Lung (tissue), 12 donors: ENCODE measurements around the gene KRTAP4-4. TPM values are rescaled to one million over a fixed set of nuclear protein-coding genes. Genes with fewer than 3 reads are reported as not detected.
"Not testable (repeated sequence)": the region's sequence is repeated elsewhere in the genome, so short reads cannot be mapped to it uniquely, and the experiment has no call there.

Source experiments
- ATAC-seq: fragments of 200-7000 bp; cut with Tn5 transposase; one replicate; pipeline ENCODE4 v1.9.1; 2020; ENCODE audit warnings: moderate number of reproducible peaks; ENCODE audit not compliant: insufficient read depth, low FRiP score
- DNase-seq, 3 donors: peaks; one replicate each; pipeline ENCODE4 v3.0.0-alpha.2; 2013 to 2017
- H3K27ac ChIP-seq, 2 donors: one replicate each; pipeline ENCODE4 v1.5.1; 2013; ENCODE audit warnings: mild to moderate bottlenecking in 2 of 2, moderate library complexity in 2 of 2, control low read depth in 1 of 2, inconsistent platforms in 1 of 2, low read depth in 1 of 2, low read length in 1 of 2
- H3K27me3 ChIP-seq, 3 donors: one replicate each; pipeline ENCODE4 v1.5.1; 2013; ENCODE audit warnings: low read length in 2 of 3; ENCODE audit not compliant: control insufficient read depth in 3 of 3, insufficient read depth in 3 of 3
- H3K36me3 ChIP-seq, 4 donors: one replicate each; pipeline ENCODE4 v1.5.1; 2013; ENCODE audit warnings: low read length in 4 of 4, mild to moderate bottlenecking in 1 of 4, moderate library complexity in 1 of 4; ENCODE audit not compliant: control insufficient read depth in 4 of 4, insufficient read depth in 4 of 4
- H3K4me1 ChIP-seq, 5 donors: one replicate each; pipeline ENCODE4 v1.5.1; 2013; ENCODE audit warnings: low read length in 5 of 5, mild to moderate bottlenecking in 2 of 5, moderate library complexity in 1 of 5; ENCODE audit not compliant: control insufficient read depth in 5 of 5, insufficient read depth in 5 of 5
- H3K4me3 ChIP-seq: one replicate; pipeline ENCODE4 v1.5.1; 2013; ENCODE audit warnings: mild to moderate bottlenecking, control low read depth, moderate library complexity
- H3K9ac ChIP-seq, 2 donors: one replicate each; pipeline ENCODE4 v1.5.1; 2013; ENCODE audit warnings: low read length in 2 of 2, control low read depth in 1 of 2; ENCODE audit not compliant: insufficient read depth in 1 of 2
- H3K9me3 ChIP-seq, 4 donors: one replicate each; pipeline ENCODE4 v1.5.1; 2013; ENCODE audit warnings: low read length in 3 of 4, mild to moderate bottlenecking in 1 of 4, moderate library complexity in 1 of 4; ENCODE audit not compliant: control insufficient read depth in 4 of 4, insufficient read depth in 3 of 4
- CTCF ChIP-seq: IDR thresholded peaks from 2 replicates; pipeline ENCODE4 v1.5.1; 2012; ENCODE audit warnings: mild to moderate bottlenecking; ENCODE audit errors: control extremely low read depth, extremely low read depth
- WGBS, 2 donors: extraction: QIAGEN DNeasy Blood & Tissue Kit; methylation state at CpG; one replicate each; pipeline ENCODE4 v1.1.7; 2013; 5-methylcytosine and 5-hydroxymethylcytosine counted together
- polyA plus RNA-seq, 2 donors: library from polyadenylated mRNA; stranded (reverse); fragments of 200-250 nt; gene quantifications; one replicate each; pipeline ENCODE4 v1.2.1, GENCODE V29; 2013
- total RNA-seq, 2 donors: library from RNA; depleted of rRNA in 1 of 2; stranded (reverse); fragments of >200 nt in 1 of 2; gene quantifications; one replicate each; pipeline ENCODE4 v1.2.1, GENCODE V29; 2014 to 2021
- donor health status: control.
- donor health status: control.
- donor health status: Bipolar disorder and iron deficiency.
- donor health status: healthy.
- donor health status: DM: yes; HTN: yes; CAD: no.

KRTAP4-4 gene
- total and polyA plus RNA-seq, 4 donors = not detected

- Histone ChIP-seq H3K9me3 (peaks cover 0 to under 1% (median 0%) of the 10 kb centered on the region in 4 donors), H3K9ac (no peak overlapping the region), H3K27me3 (no peaks in the 10 kb centered on the region), H3K4me3 (no peak overlapping the region), H3K27ac (no peak overlapping the region), H3K36me3 (no peaks in the 10 kb centered on the region), H3K4me1 (no peaks in the 10 kb centered on the region)
- ATAC-seq (no peak), DNase-seq (no peak)
- WGBS, 2 donors = 67 to 83% methylated on average over 1 of the region's 1 CpG
- no peak for TF ChIP-seq CTCF
These were observed 33.2 kb downstream of the KRTAP4-4 start for GRCh38 chr17:41127371-41127770.

GRCh38 chr17:41126412-41126811, 34.1 kb downstream of the KRTAP4-4 start:
- Histone ChIP-seq H3K27me3 (no peaks in the 10 kb centered on the region), H3K4me3 (no peak overlapping the region), H3K9ac (no peak overlapping the region), H3K36me3 (no peaks in the 10 kb centered on the region), H3K9me3 (peaks cover 0 to 3% (median 0%) of the 10 kb centered on the region in 4 donors), H3K27ac (no peak overlapping the region), H3K4me1 (no peaks in the 10 kb centered on the region)
- WGBS, 2 donors = 81 to 89% methylated on average over 3 of the region's 3 CpGs
- DNase-seq = no peak
- no peak for ATAC-seq
- no peak for TF ChIP-seq CTCF

- no peak for TF ChIP-seq CTCF
- no peaks in the 10 kb centered on the region for H3K4me1 ChIP-seq
- no peak overlapping the region for H3K4me3 ChIP-seq
- no peak overlapping the region for H3K27ac ChIP-seq
- ATAC-seq = no peak
- DNase-seq = no peak
- no peaks in the 10 kb centered on the region for H3K36me3 ChIP-seq
- WGBS, 2 donors = 73 to 99% methylated on average over 2 of the region's 2 CpGs
- no peak overlapping the region for H3K9ac ChIP-seq
- peaks cover 0 to 3% (median 0%) of the 10 kb centered on the region in 4 donors for H3K9me3 ChIP-seq
- no peaks in the 10 kb centered on the region for H3K27me3 ChIP-seq
These were observed 35.5 kb downstream of the KRTAP4-4 start for GRCh38 chr17:41125064-41125463.

GRCh38 chr17:41123991-41124371, 36.6 kb downstream of the KRTAP4-4 start, which contains the start of gene KRTAP4-12:
Gene KRTAP4-12, minus strand, starts transcription at chr17:41124182. Its CDS starts 60 bp downstream, at chr17:41124122.
- H3K4me3 ChIP-seq, H3K27me3 ChIP-seq, H3K9ac ChIP-seq, H3K9me3 ChIP-seq, ATAC-seq, H3K4me1 ChIP-seq, DNase-seq, H3K36me3 ChIP-seq, H3K27ac ChIP-seq: not testable (repeated sequence)
- WGBS, 2 donors = 81% methylated on average over 3 of the region's 3 CpGs

GRCh38 chr17:41123292-41123990, 37.1 kb downstream of the KRTAP4-4 start:
- not testable (repeated sequence) for H3K27ac ChIP-seq, ATAC-seq, H3K4me1 ChIP-seq, DNase-seq, H3K9ac ChIP-seq, H3K27me3 ChIP-seq, H3K4me3 ChIP-seq, H3K36me3 ChIP-seq, H3K9me3 ChIP-seq
- WGBS, 2 donors = 87 to 88% methylated on average over 12 of the region's 12 CpGs
